Liver (tissue), 3 donors: Measurements from ENCODE around the gene GPR156.

Experiments
- ATF3 ChIP-seq: IDR thresholded peaks from 2 replicates; pipeline ENCODE4 v1.6.1; 2016; ENCODE audit warnings: antibody characterized with exemption
- CTCF ChIP-seq: fragments of 150-350 bp; IDR thresholded peaks from 2 replicates; pipeline ENCODE4 v1.5.1; 2017; ENCODE audit warnings: improper control_type of control experiment, low read depth, low read length; ENCODE audit not compliant: missing input control
- FOXA1 ChIP-seq: IDR thresholded peaks from 2 replicates; pipeline ENCODE4 v1.6.1; 2016; ENCODE audit warnings: antibody characterized with exemption
- GABPA ChIP-seq, 2 donors: IDR thresholded peaks in 1 of 2; conservative IDR thresholded peaks in 1 of 2; 2 replicates each; pipeline ENCODE4 v1.6.1; 2016; ENCODE audit warnings: antibody characterized with exemption in 2 of 2, mild to moderate bottlenecking in 1 of 2, moderate library complexity in 1 of 2
- HNF4A ChIP-seq, 2 donors: conservative IDR thresholded peaks; 2 replicates each; pipeline ENCODE4 v1.6.1; 2016; ENCODE audit warnings: antibody characterized with exemption in 2 of 2, mild to moderate bottlenecking in 2 of 2
- HNF4G ChIP-seq: IDR thresholded peaks from 2 replicates; pipeline ENCODE4 v1.6.1; 2016; ENCODE audit warnings: antibody characterized with exemption
- JUND ChIP-seq, 2 donors: IDR thresholded peaks; 2 replicates each; pipeline ENCODE4 v1.6.1; 2016; ENCODE audit warnings: antibody characterized with exemption in 2 of 2
- MAX ChIP-seq: IDR thresholded peaks from 2 replicates; pipeline ENCODE4 v1.6.1; 2016; ENCODE audit warnings: antibody characterized with exemption
- RAD21 ChIP-seq, 2 donors: IDR thresholded peaks; 2 replicates each; pipeline ENCODE4 v1.6.1; 2016; ENCODE audit warnings: antibody characterized with exemption in 2 of 2, mild to moderate bottlenecking in 2 of 2
- REST ChIP-seq: IDR thresholded peaks from 2 replicates; pipeline ENCODE4 v1.6.1; 2016; ENCODE audit warnings: antibody characterized with exemption, mild to moderate bottlenecking
- SP1 ChIP-seq: IDR thresholded peaks from 2 replicates; pipeline ENCODE4 v1.6.1; 2018; ENCODE audit warnings: antibody characterized with exemption, mild to moderate bottlenecking
- TAF1 ChIP-seq: conservative IDR thresholded peaks from 2 replicates; pipeline ENCODE4 v1.6.1; 2016; ENCODE audit warnings: antibody characterized with exemption, mild to moderate bottlenecking
- YY1 ChIP-seq: IDR thresholded peaks from 2 replicates; pipeline ENCODE4 v1.6.1; 2016; ENCODE audit warnings: antibody characterized with exemption, mild to moderate bottlenecking
- ZBTB33 ChIP-seq: IDR thresholded peaks from 2 replicates; pipeline ENCODE4 v1.6.1; 2016; ENCODE audit warnings: antibody characterized with exemption
- donor health status: healthy.
- donor health status: healthy.

GRCh38 chr3:120181632-120182031 lies 103.4 kb downstream of the GPR156 start:
- TF ChIP-seq TAF1 (no peak), CTCF (no peak), MAX (no peak), REST (no peak), GABPA (IDR thresholded peaks at IDR 0.05 in 1 of 2, conservative IDR thresholded peaks at IDR 0.05 in 1 of 2) (no peak), HNF4A (conservative IDR thresholded peaks at IDR 0.05) (no peak), SP1 (no peak), RAD21 (IDR thresholded peaks at IDR 0.05) (no peak), ATF3 (no peak), ZBTB33 (no peak), HNF4G (no peak), JUND (IDR thresholded peaks at IDR 0.05) (no peak), YY1 (no peak), FOXA1 (no peak)
